COLO829 (cell line): ENCODE data around the gene CNGB1.
"Not testable (repeated sequence)": the region's sequence is repeated elsewhere in the genome, so short reads cannot be mapped to it uniquely, and the experiment has no call there.

Source experiments
- DNase-seq: peaks from one replicate; pipeline ENCODE4 v3.0.0; 2012; ENCODE audit warnings: low spot score

The CNGB1 gene

GRCh38 chr16:57970970-57971369, at the start of gene CNGB1:
Gene CNGB1 (minus strand): TSS chr16:57971128. CDS start chr16:57967286, 3,842 bp downstream.
- no peak for DNase-seq

GRCh38 chr16:58019866-58020538, 49.1 kb upstream of the CNGB1 start:
- no peak for DNase-seq

GRCh38 chr16:58018803-58019202, 47.9 kb upstream of the CNGB1 start:
- no peak for DNase-seq

- no peak for DNase-seq
Measured at GRCh38 chr16:58016840-58017446, 46.0 kb upstream of the CNGB1 start.

GRCh38 chr16:58013201-58013956, 42.5 kb upstream of the CNGB1 start:
- no peak for DNase-seq

- no peak for DNase-seq
Measured at GRCh38 chr16:58012481-58012880, 41.6 kb upstream of the CNGB1 start.

- DNase-seq, result no peak
Measured at GRCh38 chr16:58011652-58012051, 40.7 kb upstream of the CNGB1 start.

GRCh38 chr16:58010886-58011285, 40.0 kb upstream of the CNGB1 start:
- DNase-seq, result no peak

- no peak for DNase-seq
Measured at GRCh38 chr16:58009856-58010416, 39.0 kb upstream of the CNGB1 start.

- DNase-seq, result not testable (repeated sequence)
Measured at GRCh38 chr16:58004736-58005135, 33.8 kb upstream of the CNGB1 start.

- no peak for DNase-seq
Measured at GRCh38 chr16:58002936-58003335, 32.0 kb upstream of the CNGB1 start.

- no peak for DNase-seq
Measured at GRCh38 chr16:58002416-58002800, 31.5 kb upstream of the CNGB1 start.

- DNase-seq, result no peak
Measured at GRCh38 chr16:58001781-58002415, 31.0 kb upstream of the CNGB1 start.

GRCh38 chr16:58000706-58001676, 30.1 kb upstream of the CNGB1 start, which contains the start of gene USB1:
Gene USB1 (plus strand): TSS chr16:58001407. CDS start chr16:58001484, 77 bp downstream.
- peak; percentile 85 for DNase-seq

- no peak for DNase-seq
Measured at GRCh38 chr16:57999971-58000705, 29.2 kb upstream of the CNGB1 start, which contains the start of gene ZNF319. Gene ZNF319 (minus strand): TSS chr16:58000672. CDS start chr16:57998265, 2,407 bp downstream.

- DNase-seq, result no peak
Measured at GRCh38 chr16:57999366-57999970, 28.5 kb upstream of the CNGB1 start.

GRCh38 chr16:57998992-57999365, 28.1 kb upstream of the CNGB1 start:
- DNase-seq, result no peak

GRCh38 chr16:57998486-57998885, 27.6 kb upstream of the CNGB1 start:
- DNase-seq, result no peak

- no peak for DNase-seq
Measured at GRCh38 chr16:57997528-57998265, 26.8 kb upstream of the CNGB1 start.
